AG04449 (cell line): ENCODE data around the gene GPR37L1.

ENCODE experiments used
- CTCF ChIA-PET: fragments of 350-600 bp; formaldehyde crosslinking; extraction: SDS; loops from one replicate; lab custom pipeline; 2021; ENCODE audit warnings: antibody characterized with exemption; lab: Yijun Ruan, JAX
- POLR2A ChIA-PET: fragments of 400-600, 350-600 bp; formaldehyde crosslinking; extraction: SDS; loops from one replicate; lab custom pipeline; 2020; ENCODE audit warnings: antibody characterized with exemption, inconsistent platforms; lab: Yijun Ruan, JAX
- DNase-seq: peaks from one replicate; pipeline ENCODE4 v3.0.0-alpha.2; 2010; ENCODE audit warnings: low read depth, low spot score
- H3K4me3 ChIP-seq: 2 replicates; pipeline ENCODE4 v1.5.1; 2011; ENCODE audit warnings: low read depth, mild to moderate bottlenecking, control low read depth, low read length
- CTCF ChIP-seq: IDR thresholded peaks from one replicate; pipeline ENCODE4 v1.5.1; 2011; ENCODE audit warnings: mild to moderate bottlenecking, moderate library complexity, low read length, control low read depth, inconsistent platforms; ENCODE audit not compliant: insufficient read depth; ENCODE audit errors: missing control alignments

Gene GPR37L1

GRCh38 chr1:202154148-202154765 lies 31.5 kb downstream of the GPR37L1 start:
- ChIA-PET CTCF (interaction anchor here (0.7 to 5.6 kb wide), 17 partner anchors 8 to 565 kb away, joined by 3 to 37 read pairs (median 4); partner anchors contain the start of genes ARL8A and LGR6), POLR2A (no interaction called here)
- H3K4me3 ChIP-seq, result no peak overlapping the region
- no peak for DNase-seq
- TF ChIP-seq CTCF, result no peak

- CTCF ChIA-PET, result interaction anchor here (0.7 to 5.6 kb wide), 17 partner anchors 9 to 565 kb away, joined by 3 to 37 read pairs (median 4); partner anchors contain the start of genes ARL8A and LGR6
- TF ChIP-seq CTCF, result peak; percentile 58
- DNase-seq, result peak; percentile 26
- POLR2A ChIA-PET, result interaction anchor here (0.6 kb wide), 1 partner anchor 853 kb away, joined by 4 read pairs; the partner anchor contains the start of gene TMEM183A
- H3K4me3 ChIP-seq, result no peak overlapping the region
Observed at GRCh38 chr1:202154766-202155477, 32.2 kb downstream of the GPR37L1 start.

GRCh38 chr1:202155478-202156021 lies 32.8 kb downstream of the GPR37L1 start:
- H3K4me3 ChIP-seq, result no peak overlapping the region
- no peak for DNase-seq
- POLR2A ChIA-PET, result interaction anchor here (0.6 kb wide), 1 partner anchor 852 kb away, joined by 4 read pairs; the partner anchor contains the start of gene TMEM183A
- no peak for TF ChIP-seq CTCF
- CTCF ChIA-PET, result interaction anchor here (0.9 to 5.6 kb wide), 14 partner anchors 9 to 564 kb away, joined by 3 to 37 read pairs (median 5); partner anchors contain the start of genes ARL8A and LGR6

GRCh38 chr1:202156590-202156989 lies 33.9 kb downstream of the GPR37L1 start:
- no peak for DNase-seq
- TF ChIP-seq CTCF, result no peak
- no peak overlapping the region for H3K4me3 ChIP-seq
- POLR2A ChIA-PET, result no interaction called here
- CTCF ChIA-PET, result interaction anchor here (0.9 to 5.6 kb wide), 5 partner anchors 8 to 21 kb away, joined by 3 to 37 read pairs (median 16); partner anchors contain the start of gene ARL8A

GRCh38 chr1:202157945-202158344 lies 35.2 kb downstream of the GPR37L1 start:
- H3K4me3 ChIP-seq, result no peak overlapping the region
- POLR2A ChIA-PET, result no interaction called here
- TF ChIP-seq CTCF, result no peak
- no peak for DNase-seq
- CTCF ChIA-PET, result no interaction called here
